Peyer's patch (tissue), 4 donors: ENCODE results near the gene EYS.

Experiments
- POLR2A ChIP-seq, 2 donors: fragments of 450-650 bp; IDR thresholded peaks; one replicate each; pipeline ENCODE4 v1.5.1; 2017; ENCODE audit warnings: antibody characterized with exemption in 2 of 2, mild to moderate bottlenecking in 2 of 2, moderate library complexity in 2 of 2
- TF ChIP-seq, protein P1 (sequence below), 6 experiments: fragments of 450-650 bp in 4 of 6; fragments of 200-600 bp in 2 of 6; sonication (generic) in 1 of 6; IDR thresholded peaks; one replicate each; pipeline ENCODE4 v1.5.1; 2017 to 2019; ENCODE audit warnings: antibody characterized with exemption in 6 of 6, mild to moderate bottlenecking in 3 of 6, moderate library complexity in 1 of 6

DNA sequence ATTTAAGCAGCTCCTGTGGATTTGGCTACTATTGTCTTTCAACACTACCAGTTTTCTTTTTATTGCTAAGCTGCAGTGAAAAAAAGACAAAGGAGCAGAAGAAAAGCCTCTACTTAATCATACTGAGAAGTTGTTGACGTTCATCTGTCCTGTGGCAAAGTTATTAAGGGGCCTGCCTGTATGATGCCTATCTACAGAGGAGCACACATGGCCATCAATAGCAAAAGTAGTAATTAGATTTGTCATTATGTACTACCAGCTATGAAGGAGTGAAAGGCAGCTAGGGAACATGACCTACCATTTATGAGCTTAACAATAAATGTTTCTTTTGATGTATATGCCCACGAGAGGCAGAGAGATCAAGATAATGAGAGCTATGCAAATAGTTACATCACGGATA, 1450.5 kb downstream of the EYS start:
- TF ChIP-seq, protein P1, sequence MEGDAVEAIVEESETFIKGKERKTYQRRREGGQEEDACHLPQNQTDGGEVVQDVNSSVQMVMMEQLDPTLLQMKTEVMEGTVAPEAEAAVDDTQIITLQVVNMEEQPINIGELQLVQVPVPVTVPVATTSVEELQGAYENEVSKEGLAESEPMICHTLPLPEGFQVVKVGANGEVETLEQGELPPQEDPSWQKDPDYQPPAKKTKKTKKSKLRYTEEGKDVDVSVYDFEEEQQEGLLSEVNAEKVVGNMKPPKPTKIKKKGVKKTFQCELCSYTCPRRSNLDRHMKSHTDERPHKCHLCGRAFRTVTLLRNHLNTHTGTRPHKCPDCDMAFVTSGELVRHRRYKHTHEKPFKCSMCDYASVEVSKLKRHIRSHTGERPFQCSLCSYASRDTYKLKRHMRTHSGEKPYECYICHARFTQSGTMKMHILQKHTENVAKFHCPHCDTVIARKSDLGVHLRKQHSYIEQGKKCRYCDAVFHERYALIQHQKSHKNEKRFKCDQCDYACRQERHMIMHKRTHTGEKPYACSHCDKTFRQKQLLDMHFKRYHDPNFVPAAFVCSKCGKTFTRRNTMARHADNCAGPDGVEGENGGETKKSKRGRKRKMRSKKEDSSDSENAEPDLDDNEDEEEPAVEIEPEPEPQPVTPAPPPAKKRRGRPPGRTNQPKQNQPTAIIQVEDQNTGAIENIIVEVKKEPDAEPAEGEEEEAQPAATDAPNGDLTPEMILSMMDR (IDR thresholded peaks at IDR 0.05), result no peak
- no peak for TF ChIP-seq POLR2A (IDR thresholded peaks at IDR 0.05)
